GM19035 (cell line): ENCODE measurements around the gene ECT2L.

Source experiments
- ATAC-seq: cut with Tn5 transposase; IDR thresholded peaks from one replicate; pipeline ENCODE4 v1.9.1; 2021; ENCODE audit not compliant: unreplicated experiment

ECT2L gene

DNA sequence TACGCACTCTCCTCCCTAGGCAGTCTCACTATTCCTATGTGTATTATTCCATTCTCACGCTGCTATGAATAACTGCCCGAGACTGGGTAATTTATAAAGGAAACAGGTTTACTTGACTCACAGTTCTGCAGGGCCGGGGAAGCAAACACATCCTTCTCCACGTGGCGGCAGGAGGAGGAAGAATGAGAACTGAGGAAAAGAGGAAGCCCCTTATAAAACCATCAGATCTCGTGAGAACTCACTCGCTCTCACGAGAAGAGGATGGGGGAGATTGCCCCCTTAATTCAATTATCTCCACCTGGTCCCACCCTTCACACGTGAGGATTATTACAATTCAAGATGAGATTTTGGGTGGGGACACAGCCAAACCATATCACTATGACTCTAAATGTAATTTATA, 61.9 kb downstream of the ECT2L start:
- ATAC-seq, result no peak

- no peak for ATAC-seq
These were observed 66.6 kb downstream of the ECT2L start for GRCh38 chr6:138862456-138862855.

GRCh38 chr6:138863321-138863720, 67.4 kb downstream of the ECT2L start:
- no peak for ATAC-seq

DNA sequence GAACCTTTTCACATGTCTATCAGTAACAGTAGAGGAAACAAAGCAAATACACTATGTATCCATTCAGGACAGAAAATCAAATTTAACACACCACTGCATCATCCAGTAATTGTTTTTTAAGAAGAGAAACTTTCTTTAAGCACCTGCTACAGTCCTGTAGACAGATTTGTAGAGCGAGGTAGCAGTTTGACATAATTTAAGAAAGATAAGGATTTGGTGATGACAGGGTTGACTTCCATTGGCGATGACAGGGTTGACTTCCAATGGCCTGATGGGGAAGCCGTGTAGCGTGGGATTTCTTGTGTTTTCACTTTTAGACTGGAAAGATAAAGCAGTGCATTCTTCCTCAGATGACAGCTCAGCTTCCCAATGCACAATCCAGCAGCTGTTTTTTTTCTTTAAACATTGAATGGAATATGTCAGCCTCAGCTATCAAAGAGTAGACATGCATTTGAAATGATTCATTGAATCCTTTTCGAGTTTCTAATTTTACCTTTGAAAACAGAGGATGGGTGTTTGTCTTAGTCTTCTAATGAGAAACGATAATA, 68.5 kb downstream of the ECT2L start:
- no peak for ATAC-seq

GRCh38 chr6:138865480-138866109, 69.7 kb downstream of the ECT2L start:
- no peak for ATAC-seq

- ATAC-seq, result no peak
These were observed 72.3 kb downstream of the ECT2L start for GRCh38 chr6:138868181-138868580.

GRCh38 chr6:138869398-138869797, 73.5 kb downstream of the ECT2L start:
- ATAC-seq, result no peak

- no peak for ATAC-seq
These were observed 77.3 kb downstream of the ECT2L start for GRCh38 chr6:138873191-138873590.

DNA sequence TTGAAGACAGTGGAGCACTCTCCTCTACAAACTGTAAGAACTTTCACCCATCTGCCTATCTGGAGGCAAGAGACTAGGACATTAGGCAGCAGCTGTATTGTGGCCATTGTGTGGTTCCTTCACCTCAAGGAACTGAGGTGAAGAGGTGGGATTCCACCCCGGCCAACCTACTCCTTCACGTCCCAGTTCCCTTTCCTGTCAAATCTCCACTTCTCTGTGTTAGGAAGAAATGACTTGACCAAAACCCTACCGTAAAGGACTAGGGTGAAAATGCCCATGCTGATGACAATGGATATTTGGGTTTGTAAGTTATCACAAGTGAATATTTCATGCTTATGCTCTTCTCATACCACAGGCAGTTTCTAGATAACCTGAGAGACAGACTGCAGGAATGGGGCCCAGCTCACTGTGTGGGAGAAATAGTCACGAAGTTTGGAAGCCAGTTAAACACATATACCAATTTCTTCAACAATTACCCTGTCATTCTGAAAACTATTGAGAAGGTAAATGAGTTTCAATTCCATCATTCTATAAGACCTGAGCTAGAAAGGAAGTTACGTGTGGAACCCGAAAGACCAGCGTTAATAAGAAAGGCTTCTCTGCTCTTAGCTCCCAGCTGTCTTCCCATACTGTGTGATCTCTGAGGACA, 86.6 kb downstream of the ECT2L start:
- peak; percentile 70 for ATAC-seq

GRCh38 chr6:138885156-138885819, 89.4 kb downstream of the ECT2L start:
- no peak for ATAC-seq

GRCh38 chr6:138891255-138891986, 95.5 kb downstream of the ECT2L start:
- ATAC-seq, result no peak

- ATAC-seq, result no peak
These were observed 100.3 kb downstream of the ECT2L start for GRCh38 chr6:138896104-138896756.

- no peak for ATAC-seq
These were observed 101.1 kb downstream of the ECT2L start for GRCh38 chr6:138897031-138897430.

DNA sequence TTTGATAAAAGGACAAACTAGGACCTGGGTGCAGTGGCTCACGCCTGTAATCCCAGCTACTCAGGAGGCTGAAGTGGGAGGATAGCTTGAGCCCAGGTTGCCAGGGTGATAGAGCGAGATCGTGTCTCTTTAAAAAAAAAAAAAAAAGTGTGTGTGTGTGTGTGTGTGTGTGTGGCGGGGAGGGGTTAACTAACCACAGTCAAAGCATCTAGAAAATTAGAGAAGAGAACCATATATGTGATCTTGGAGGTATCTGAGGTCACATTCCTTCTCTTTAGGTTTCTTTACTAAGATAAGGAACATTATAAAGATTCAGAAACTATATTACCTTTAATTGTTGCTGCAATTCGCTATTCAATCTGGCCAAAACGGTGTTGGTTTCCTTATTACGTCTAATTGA, 111.3 kb downstream of the ECT2L start:
- no peak for ATAC-seq

DNA sequence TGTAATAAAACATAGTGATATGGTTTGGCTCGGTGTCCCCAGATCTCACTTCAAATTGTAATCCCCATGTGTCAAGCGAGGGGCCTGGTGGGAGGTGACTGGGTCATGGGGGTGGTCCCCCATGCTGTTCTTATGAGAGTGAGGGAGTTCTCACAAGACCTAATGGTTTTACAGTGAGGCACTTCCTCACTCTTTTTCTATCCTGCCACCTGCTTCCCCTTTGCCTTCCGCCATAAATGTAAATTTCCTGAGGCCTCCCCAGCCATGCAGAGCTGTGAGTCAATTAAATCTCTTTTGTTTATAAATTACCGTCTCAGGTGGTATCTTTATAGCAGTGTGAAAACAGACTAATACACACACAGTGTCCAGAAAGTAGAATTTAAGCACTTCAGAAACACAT, 113.6 kb downstream of the ECT2L start:
- ATAC-seq, result no peak

GRCh38 chr6:138909975-138910374, 114.1 kb downstream of the ECT2L start:
- ATAC-seq, result no peak

DNA sequence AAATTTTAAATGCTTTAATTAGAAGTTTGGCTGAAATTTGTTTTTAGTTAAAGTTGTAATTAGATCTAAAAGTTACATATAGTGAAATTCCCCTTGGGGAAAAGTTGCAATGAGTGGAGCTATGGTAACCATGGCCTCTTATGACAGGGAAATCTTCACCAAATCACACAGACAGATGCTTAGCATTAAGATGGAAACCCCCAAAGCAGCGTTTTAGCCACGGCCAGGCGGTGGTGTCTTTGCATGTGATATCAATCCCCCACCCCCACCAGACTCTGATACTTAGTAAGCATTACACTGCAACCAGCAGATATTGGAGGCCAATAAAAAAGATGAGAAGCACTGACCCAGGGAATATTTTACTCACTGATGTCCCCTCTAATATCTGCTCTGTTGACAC, 116.4 kb downstream of the ECT2L start:
- ATAC-seq, result no peak

DNA sequence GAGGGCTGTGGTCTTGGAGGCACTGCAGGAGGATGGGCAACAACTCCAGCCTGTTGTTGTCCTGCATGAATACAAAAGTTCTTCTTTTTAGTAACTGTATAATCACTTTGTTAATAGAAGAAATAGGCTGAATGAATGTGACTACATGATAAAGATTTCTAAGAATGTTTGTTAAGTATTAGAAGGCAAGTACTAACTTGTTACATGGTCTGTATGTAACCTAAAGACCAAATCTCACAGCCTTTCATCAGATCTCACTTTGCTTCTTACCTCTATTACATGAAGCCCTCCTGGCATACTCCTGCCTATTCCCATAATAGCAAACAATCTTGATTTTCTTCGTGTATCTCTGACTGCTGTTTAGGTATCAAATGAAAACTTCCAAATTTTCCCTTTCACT, 118.8 kb downstream of the ECT2L start:
- ATAC-seq, result no peak

- ATAC-seq, result no peak
These were observed 125.0 kb downstream of the ECT2L start for GRCh38 chr6:138920906-138921305.

GRCh38 chr6:138923561-138923960, 127.7 kb downstream of the ECT2L start:
- no peak for ATAC-seq

DNA sequence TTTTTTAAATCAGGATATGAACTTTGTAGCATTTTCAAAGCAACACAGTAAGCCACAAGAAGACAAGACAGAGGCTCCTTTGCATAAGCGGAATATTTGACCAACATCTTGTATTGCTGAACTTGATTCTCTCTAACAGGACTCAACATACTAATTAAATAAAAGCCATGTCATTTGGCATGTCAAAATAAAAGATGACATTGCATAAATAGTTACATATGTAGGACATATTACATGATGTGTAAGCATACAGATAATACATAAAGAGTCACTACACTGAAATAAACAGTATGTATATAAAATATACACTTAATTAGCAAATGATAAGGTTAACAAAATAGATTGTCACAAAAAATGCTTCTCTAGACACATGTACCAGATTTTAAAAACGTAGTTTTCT, 129.9 kb downstream of the ECT2L start:
- ATAC-seq, result no peak
